Neural cell (in vitro differentiated cells): ENCODE results near the gene MEX3D. TPM values are rescaled to one million over a fixed set of nuclear protein-coding genes. Genes with fewer than 3 reads are reported as not detected.

Experiments
- H2AFZ ChIP-seq: fragments of 200-600, 300-800 bp; sonication (generic), shearing (Covaris generic); 2 replicates; pipeline ENCODE4 v1.6.0; 2014; ENCODE audit warnings: low read depth, mild to moderate bottlenecking, antibody characterized with exemption, low read length, moderate library complexity
- H3F3A ChIP-seq: fragments of 200-600 bp; shearing (Covaris generic); 2 replicates; pipeline ENCODE4 v1.6.1; 2016; ENCODE audit warnings: mild to moderate bottlenecking, moderate library complexity, mixed read lengths, antibody characterized with exemption, low read length; ENCODE audit not compliant: insufficient read depth, poor library complexity, severe bottlenecking
- H3K27ac ChIP-seq: fragments of 200-600, 300-800 bp; sonication (generic), shearing (Covaris generic); 2 replicates; pipeline ENCODE4 v1.5.1; 2014; ENCODE audit warnings: mild to moderate bottlenecking, low read length, moderate library complexity
- H3K27me3 ChIP-seq: fragments of 300-800, 200-600 bp; sonication (generic), shearing (Covaris generic); 2 replicates; pipeline ENCODE4 v1.6.0; 2014; ENCODE audit warnings: mild to moderate bottlenecking, low read depth, low read length, moderate library complexity; ENCODE audit not compliant: insufficient read depth
- H3K36me3 ChIP-seq: fragments of 300-800, 200-600 bp; sonication (generic), shearing (Covaris generic); 2 replicates; pipeline ENCODE4 v1.5.1; 2014; ENCODE audit warnings: mild to moderate bottlenecking, antibody characterized with exemption, low read length, moderate library complexity; ENCODE audit not compliant: insufficient read depth
- H3K4me2 ChIP-seq: fragments of 300-800, 200-600 bp; sonication (generic), shearing (Covaris generic); 2 replicates; pipeline ENCODE4 v1.6.0; 2014; ENCODE audit warnings: mild to moderate bottlenecking, low read length
- H3K4me3 ChIP-seq: fragments of 300-800, 200-600 bp; sonication (generic), shearing (Covaris generic); 2 replicates; pipeline ENCODE4 v1.5.1; 2014; ENCODE audit warnings: mild to moderate bottlenecking, low read length, moderate library complexity
- H3K79me2 ChIP-seq: fragments of 200-600 bp; shearing (Covaris generic); replicated peaks from 2 replicates; pipeline ENCODE4 v1.6.0; 2014; ENCODE audit warnings: mild to moderate bottlenecking, low read length, moderate library complexity; ENCODE audit not compliant: insufficient read depth
- H3K9ac ChIP-seq: fragments of 300-800, 200-600 bp; sonication (generic), shearing (Covaris generic); 2 replicates; pipeline ENCODE4 v1.6.1; 2016; ENCODE audit warnings: mild to moderate bottlenecking, low read length, mixed read lengths
- H3K9me2 ChIP-seq: fragments of 200-600 bp; shearing (Covaris generic); 2 replicates; pipeline ENCODE4 v1.6.1; 2016; ENCODE audit warnings: mild to moderate bottlenecking, low read length, mixed read lengths; ENCODE audit not compliant: insufficient read depth
- H3K9me3 ChIP-seq: fragments of 200-600, 300-800 bp; sonication (generic), shearing (Covaris generic); 2 replicates; pipeline ENCODE4 v1.6.1; 2016; ENCODE audit warnings: mild to moderate bottlenecking, mixed run types, low read length, moderate library complexity, mixed read lengths
- H4K20me1 ChIP-seq: fragments of 200-600 bp; shearing (Covaris generic); 2 replicates; pipeline ENCODE4 v1.6.1; 2016; ENCODE audit warnings: mild to moderate bottlenecking, mixed run types; ENCODE audit not compliant: insufficient read depth
- CTCF ChIP-seq: fragments of 450-650 bp; IDR thresholded peaks from 2 replicates; pipeline ENCODE4 v1.5.1; 2014; ENCODE audit warnings: antibody characterized with exemption, mild to moderate bottlenecking, moderate library complexity; ENCODE audit not compliant: poor library complexity, severe bottlenecking
- EP300 ChIP-seq: fragments of 450-650 bp; conservative IDR thresholded peaks from 2 replicates; pipeline ENCODE4 v1.6.1; 2014; ENCODE audit warnings: antibody characterized with exemption, mild to moderate bottlenecking, moderate library complexity; ENCODE audit not compliant: poor library complexity, severe bottlenecking
- EZH2 ChIP-seq: fragments of 200-600, 300-800 bp; shearing (Covaris generic), sonication (generic); IDR thresholded peaks from 2 replicates; pipeline ENCODE4 v1.6.1; 2014; ENCODE audit warnings: antibody characterized with exemption, low read length, borderline replicate concordance, mild to moderate bottlenecking; ENCODE audit not compliant: insufficient read depth, poor library complexity, severe bottlenecking
- MXI1 ChIP-seq: fragments of 450-650 bp; conservative IDR thresholded peaks from 2 replicates; pipeline ENCODE4 v1.6.1; 2014; ENCODE audit warnings: antibody characterized with exemption, mild to moderate bottlenecking; ENCODE audit not compliant: poor library complexity, severe bottlenecking
- POLR2AphosphoS5 ChIP-seq: IDR thresholded peaks from 2 replicates; pipeline ENCODE4 v1.6.1; 2012
- RAD21 ChIP-seq: fragments of 450-650 bp; conservative IDR thresholded peaks from 2 replicates; pipeline ENCODE4 v1.6.1; 2014; ENCODE audit warnings: antibody characterized with exemption, mild to moderate bottlenecking, moderate library complexity
- SMC3 ChIP-seq: fragments of 450-650 bp; conservative IDR thresholded peaks from 2 replicates; pipeline ENCODE4 v1.6.1; 2014; ENCODE audit warnings: antibody characterized with exemption, mild to moderate bottlenecking, moderate library complexity; ENCODE audit not compliant: poor library complexity
- TAF1 ChIP-seq: IDR thresholded peaks from 2 replicates; pipeline ENCODE4 v1.6.1; 2012; ENCODE audit warnings: low read depth
- polyA plus RNA-seq: library from polyadenylated mRNA; depleted of rRNA; stranded (reverse); fragments of >200 nt; gene quantifications from 2 replicates; pipeline ENCODE4 v1.2.3, GENCODE V29; 2014
- TF ChIP-seq, protein P1 (sequence below): IDR thresholded peaks from 2 replicates; pipeline ENCODE4 v1.6.1; 2012; ENCODE audit warnings: borderline replicate concordance

MEX3D gene
- polyA plus RNA-seq, 1 donor from 2014 or later = 20.8 TPM

DNA sequence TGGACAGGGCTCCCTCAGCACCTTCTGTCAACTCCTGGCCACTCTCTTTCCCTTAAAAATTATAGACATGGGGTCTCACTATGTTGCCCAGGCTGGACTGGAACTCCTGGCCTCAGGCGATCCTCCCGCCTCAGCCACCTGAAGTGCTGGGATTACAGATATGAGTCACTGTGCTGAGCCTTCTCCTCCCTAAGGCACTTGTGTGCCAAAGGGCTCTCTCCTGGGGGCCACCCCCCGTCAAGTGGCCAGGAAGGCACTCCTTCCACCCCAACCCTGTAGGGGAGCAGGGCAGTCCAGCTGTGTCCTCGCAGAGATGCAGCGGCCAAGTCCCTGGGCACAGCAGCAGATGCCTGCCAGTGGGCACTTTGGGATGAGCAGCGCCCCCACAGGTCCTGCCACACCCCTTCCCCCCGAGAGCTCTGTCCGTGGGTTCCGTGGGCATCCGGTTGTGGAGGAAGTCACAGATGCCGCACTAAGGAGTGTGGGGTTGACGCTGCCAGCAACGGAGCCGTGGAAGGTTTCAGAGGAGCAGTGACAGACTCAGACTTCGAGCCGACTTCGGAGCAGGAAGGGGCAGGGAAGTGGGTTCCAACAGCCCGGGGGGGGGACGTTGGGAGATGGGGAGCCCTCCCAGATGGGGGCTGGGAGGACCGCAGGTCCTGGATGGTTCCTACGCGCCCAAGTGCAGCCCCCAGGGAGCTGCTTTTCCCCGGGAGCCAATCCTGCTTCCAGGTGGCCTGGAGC is 40.4 kb upstream of the MEX3D start:
- H3K9me2 ChIP-seq = no peaks in the 10 kb centered on the region
- no peak overlapping the region for H2AFZ ChIP-seq
- no peaks in the 10 kb centered on the region for H4K20me1 ChIP-seq
- H3K79me2 ChIP-seq = peaks cover 17% of the 10 kb centered on the region
- H3K27me3 ChIP-seq = no peaks in the 10 kb centered on the region
- no peaks in the 10 kb centered on the region for H3K9me3 ChIP-seq
- no peak overlapping the region for H3K9ac ChIP-seq
- peaks cover 11% of the 10 kb centered on the region for H3K36me3 ChIP-seq
- TF ChIP-seq MXI1 (no peak), CTCF (no peak), TAF1 (no peak), RAD21 (no peak), POLR2AphosphoS5 (no peak), EP300 (no peak), EZH2 (no peak), SMC3 (no peak)
- TF ChIP-seq, protein P1, sequence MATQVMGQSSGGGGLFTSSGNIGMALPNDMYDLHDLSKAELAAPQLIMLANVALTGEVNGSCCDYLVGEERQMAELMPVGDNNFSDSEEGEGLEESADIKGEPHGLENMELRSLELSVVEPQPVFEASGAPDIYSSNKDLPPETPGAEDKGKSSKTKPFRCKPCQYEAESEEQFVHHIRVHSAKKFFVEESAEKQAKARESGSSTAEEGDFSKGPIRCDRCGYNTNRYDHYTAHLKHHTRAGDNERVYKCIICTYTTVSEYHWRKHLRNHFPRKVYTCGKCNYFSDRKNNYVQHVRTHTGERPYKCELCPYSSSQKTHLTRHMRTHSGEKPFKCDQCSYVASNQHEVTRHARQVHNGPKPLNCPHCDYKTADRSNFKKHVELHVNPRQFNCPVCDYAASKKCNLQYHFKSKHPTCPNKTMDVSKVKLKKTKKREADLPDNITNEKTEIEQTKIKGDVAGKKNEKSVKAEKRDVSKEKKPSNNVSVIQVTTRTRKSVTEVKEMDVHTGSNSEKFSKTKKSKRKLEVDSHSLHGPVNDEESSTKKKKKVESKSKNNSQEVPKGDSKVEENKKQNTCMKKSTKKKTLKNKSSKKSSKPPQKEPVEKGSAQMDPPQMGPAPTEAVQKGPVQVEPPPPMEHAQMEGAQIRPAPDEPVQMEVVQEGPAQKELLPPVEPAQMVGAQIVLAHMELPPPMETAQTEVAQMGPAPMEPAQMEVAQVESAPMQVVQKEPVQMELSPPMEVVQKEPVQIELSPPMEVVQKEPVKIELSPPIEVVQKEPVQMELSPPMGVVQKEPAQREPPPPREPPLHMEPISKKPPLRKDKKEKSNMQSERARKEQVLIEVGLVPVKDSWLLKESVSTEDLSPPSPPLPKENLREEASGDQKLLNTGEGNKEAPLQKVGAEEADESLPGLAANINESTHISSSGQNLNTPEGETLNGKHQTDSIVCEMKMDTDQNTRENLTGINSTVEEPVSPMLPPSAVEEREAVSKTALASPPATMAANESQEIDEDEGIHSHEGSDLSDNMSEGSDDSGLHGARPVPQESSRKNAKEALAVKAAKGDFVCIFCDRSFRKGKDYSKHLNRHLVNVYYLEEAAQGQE = no peak
- H3F3A ChIP-seq = no peaks in the 10 kb centered on the region
- H3K4me2 ChIP-seq = no peak overlapping the region
- no peak overlapping the region for H3K4me3 ChIP-seq
- no peak overlapping the region for H3K27ac ChIP-seq

DNA sequence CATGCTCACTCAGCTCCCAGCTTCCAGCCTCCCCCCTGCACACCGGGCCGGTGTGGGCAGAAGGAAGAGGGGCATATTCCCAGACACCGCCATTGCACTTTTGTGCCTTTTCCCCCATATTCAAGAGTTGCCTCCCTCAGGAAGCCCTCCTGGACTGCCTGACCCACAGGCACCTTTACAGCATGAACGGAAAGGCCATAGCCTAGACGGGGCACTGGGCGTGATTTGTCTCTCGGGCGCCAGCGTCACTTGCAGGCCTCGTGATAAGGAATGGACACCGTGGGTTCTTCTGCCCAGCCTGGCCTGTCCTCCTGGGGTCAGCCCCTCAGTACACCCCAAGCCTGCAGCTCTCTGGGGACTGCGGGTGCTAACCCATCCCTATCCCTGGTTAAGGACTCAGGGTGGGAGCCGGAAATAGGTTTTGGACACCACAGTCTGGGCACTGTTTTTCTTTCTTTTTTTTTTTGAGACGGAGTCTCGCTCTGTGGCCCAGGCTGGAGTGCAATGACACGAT is 38.1 kb upstream of the MEX3D start:
- Histone ChIP-seq H3K4me2 (peak overlapping the region; percentile 79), H3K4me3 (peak overlapping the region; percentile 97), H3K79me2 (peaks cover 36% of the 10 kb centered on the region), H3K9me3 (no peaks in the 10 kb centered on the region), H3K36me3 (no peaks in the 10 kb centered on the region), H3K27ac (peak overlapping the region; percentile 94), H3K27me3 (no peaks in the 10 kb centered on the region), H3K9me2 (no peaks in the 10 kb centered on the region), H2AFZ (peak overlapping the region; percentile 48), H4K20me1 (no peaks in the 10 kb centered on the region), H3F3A (no peaks in the 10 kb centered on the region), H3K9ac (peak overlapping the region; percentile 94)
- TF ChIP-seq SMC3 (peak; percentile 25), TAF1 (no peak), CTCF (peak; percentile 24)
